ENCODE data around the gene AQP3.
"Not testable (repeated sequence)": the region's sequence is repeated elsewhere in the genome, so short reads cannot be mapped to it uniquely, and the experiment has no call there.

Gene AQP3

GRCh38 chr9:33393986-33394385, 53.4 kb downstream of the AQP3 start:
- not testable (repeated sequence) for H3K9ac ChIP-seq (ENCODE audit: low read length); H3K4me3 ChIP-seq (ENCODE audit: low read depth, low read length, poor library complexity, severe bottlenecking); H3K27ac ChIP-seq (ENCODE audit: low read depth, low read length, poor library complexity, severe bottlenecking); H3K27me3 ChIP-seq (ENCODE audit: insufficient read depth, low read length); H3K4me1 ChIP-seq (ENCODE audit: insufficient read depth, low read length, severe bottlenecking); H3F3A ChIP-seq (ENCODE audit: insufficient read depth, low read length); H3K9me3 ChIP-seq (ENCODE audit: low read length); H3K4me2 ChIP-seq (ENCODE audit: low read length); H3K79me2 ChIP-seq (ENCODE audit: insufficient read depth, low read length); H2AFZ ChIP-seq (ENCODE audit: low read length); H3K9me2 ChIP-seq (ENCODE audit: low read depth, low read length); H4K20me1 ChIP-seq (ENCODE audit: insufficient read depth, low read length); H3K36me3 ChIP-seq (ENCODE audit: insufficient read depth, low read length)

GRCh38 chr9:33393581-33393980, 53.8 kb downstream of the AQP3 start:
- Histone ChIP-seq H3F3A (ENCODE audit: insufficient read depth, low read length) (no peaks in the 10 kb centered on the region), H3K4me1 (ENCODE audit: insufficient read depth, low read length, severe bottlenecking) (no peaks in the 10 kb centered on the region), H3K36me3 (ENCODE audit: insufficient read depth, low read length) (no peaks in the 10 kb centered on the region), H2AFZ (ENCODE audit: low read length) (no peak overlapping the region), H3K27me3 (ENCODE audit: insufficient read depth, low read length) (no peaks in the 10 kb centered on the region), H3K4me3 (ENCODE audit: low read depth, low read length, poor library complexity, severe bottlenecking) (no peak overlapping the region), H3K9me2 (ENCODE audit: low read depth, low read length) (no peaks in the 10 kb centered on the region), H3K9ac (ENCODE audit: low read length) (no peak overlapping the region), H3K27ac (ENCODE audit: low read depth, low read length, poor library complexity, severe bottlenecking) (no peak overlapping the region), H3K9me3 (ENCODE audit: low read length) (no peaks in the 10 kb centered on the region), H3K4me2 (ENCODE audit: low read length) (no peak overlapping the region), H4K20me1 (ENCODE audit: insufficient read depth, low read length) (no peaks in the 10 kb centered on the region), H3K79me2 (ENCODE audit: insufficient read depth, low read length) (no peaks in the 10 kb centered on the region)
- no peak for TF ChIP-seq EZH2 (IDR thresholded peaks at IDR 0.05; ENCODE audit: borderline replicate concordance, low read length)
- no peak for TF ChIP-seq CTCF (IDR thresholded peaks at IDR 0.05; ENCODE audit: low read length)

- H3K4me3 ChIP-seq (ENCODE audit: low read depth, low read length, poor library complexity, severe bottlenecking); H3K36me3 ChIP-seq (ENCODE audit: insufficient read depth, low read length); H3F3A ChIP-seq (ENCODE audit: insufficient read depth, low read length); H2AFZ ChIP-seq (ENCODE audit: low read length); H3K4me1 ChIP-seq (ENCODE audit: insufficient read depth, low read length, severe bottlenecking); H3K27me3 ChIP-seq (ENCODE audit: insufficient read depth, low read length); H3K79me2 ChIP-seq (ENCODE audit: insufficient read depth, low read length); H3K4me2 ChIP-seq (ENCODE audit: low read length); H3K9ac ChIP-seq (ENCODE audit: low read length); H4K20me1 ChIP-seq (ENCODE audit: insufficient read depth, low read length); H3K27ac ChIP-seq (ENCODE audit: low read depth, low read length, poor library complexity, severe bottlenecking); H3K9me3 ChIP-seq (ENCODE audit: low read length); H3K9me2 ChIP-seq (ENCODE audit: low read depth, low read length): not testable (repeated sequence)
These were observed 54.8 kb downstream of the AQP3 start for GRCh38 chr9:33392591-33393021.

All from OCI-LY1 (cell line).